WTC11 (cell line): ENCODE data around the gene MLC1.

Source experiments
- AFF4 ChIP-seq: sonication (generic); formaldehyde crosslinking; IDR thresholded peaks from 2 replicates; pipeline ENCODE4 v1.8.1; 2023; ENCODE audit warnings: mild to moderate bottlenecking, missing genetic modification reagents, borderline replicate concordance
- CREB1 ChIP-seq: sonication (generic); formaldehyde crosslinking; IDR thresholded peaks from 2 replicates; pipeline ENCODE4 v1.8.0; 2023; ENCODE audit warnings: mild to moderate bottlenecking, missing genetic modification reagents
- CTCF ChIP-seq: fragments of 200-600 bp; IDR thresholded peaks from 2 replicates; pipeline ENCODE4 v1.8.0; 2022; ENCODE audit warnings: antibody characterized with exemption
- EMX1 ChIP-seq: fragments of 250-450 bp; sonication (Bioruptor Pico); IDR thresholded peaks from 2 replicates; pipeline ENCODE4 v1.8.0; 2021; ENCODE audit warnings: mild to moderate bottlenecking
- ESRRA ChIP-seq: sonication (generic); formaldehyde crosslinking; IDR thresholded peaks from 2 replicates; pipeline ENCODE4 v1.8.1; 2022; ENCODE audit warnings: mild to moderate bottlenecking, missing genetic modification reagents, borderline replicate concordance
- MAX ChIP-seq: sonication (generic); formaldehyde crosslinking; IDR thresholded peaks from 2 replicates; pipeline ENCODE4 v1.8.0; 2022; ENCODE audit warnings: mild to moderate bottlenecking, missing genetic modification reagents
- MLX ChIP-seq: sonication (generic); formaldehyde crosslinking; IDR thresholded peaks from 2 replicates; pipeline ENCODE4 v1.8.1; 2023; ENCODE audit warnings: mild to moderate bottlenecking, missing genetic modification reagents, moderate library complexity
- PRDM15 ChIP-seq: sonication (generic); formaldehyde crosslinking; IDR thresholded peaks from 2 replicates; pipeline ENCODE4 v1.8.0; 2022; ENCODE audit warnings: missing genetic modification reagents
- SMAD4 ChIP-seq: sonication (generic); formaldehyde crosslinking; IDR thresholded peaks from 2 replicates; pipeline ENCODE4 v1.8.0; 2022; ENCODE audit warnings: mild to moderate bottlenecking, missing genetic modification reagents
- STAT6 ChIP-seq: sonication (generic); formaldehyde crosslinking; conservative IDR thresholded peaks from 2 replicates; pipeline ENCODE4 v1.8.1; 2023; ENCODE audit warnings: mild to moderate bottlenecking, low read depth, missing genetic modification reagents, moderate library complexity
- USF1 ChIP-seq: sonication (generic); formaldehyde crosslinking; IDR thresholded peaks from 2 replicates; pipeline ENCODE4 v1.8.0; 2022; ENCODE audit warnings: mild to moderate bottlenecking, missing genetic modification reagents
- ZNF281 ChIP-seq: sonication (generic); formaldehyde crosslinking; IDR thresholded peaks from 2 replicates; pipeline ENCODE4 v1.8.0; 2023; ENCODE audit warnings: mild to moderate bottlenecking, missing genetic modification reagents

- TF ChIP-seq USF1 (CRISPR knock-in tag) (no peak), STAT6 (no peak), EMX1 (CRISPR knock-in tag) (no peak), CTCF (no peak), ZNF281 (CRISPR knock-in tag) (no peak), ESRRA (CRISPR knock-in tag) (no peak), AFF4 (no peak), MAX (CRISPR knock-in tag) (no peak), SMAD4 (no peak), MLX (no peak), CREB1 (CRISPR knock-in tag) (no peak), PRDM15 (CRISPR knock-in tag) (no peak)
Measured at GRCh38 chr22:50056214-50056972, 28.8 kb downstream of the MLC1 start.
